Hepatocyte (in vitro differentiated cells): ENCODE results near the gene TYR.
"Not testable (repeated sequence)": the region's sequence is repeated elsewhere in the genome, so short reads cannot be mapped to it uniquely, and the experiment has no call there.

ENCODE experiments used
- EZH2 ChIP-seq: fragments of 200-600 bp; sonication (generic); IDR thresholded peaks from 2 replicates; pipeline ENCODE4 v1.6.1; 2016; ENCODE audit warnings: antibody characterized with exemption, mild to moderate bottlenecking, borderline replicate concordance
- TF ChIP-seq, protein P1 (sequence below): fragments of 200-600 bp; sonication (generic); IDR thresholded peaks from 2 replicates; pipeline ENCODE4 v1.5.1; 2016; ENCODE audit warnings: antibody characterized with exemption, mild to moderate bottlenecking; ENCODE audit not compliant: poor library complexity

DNA sequence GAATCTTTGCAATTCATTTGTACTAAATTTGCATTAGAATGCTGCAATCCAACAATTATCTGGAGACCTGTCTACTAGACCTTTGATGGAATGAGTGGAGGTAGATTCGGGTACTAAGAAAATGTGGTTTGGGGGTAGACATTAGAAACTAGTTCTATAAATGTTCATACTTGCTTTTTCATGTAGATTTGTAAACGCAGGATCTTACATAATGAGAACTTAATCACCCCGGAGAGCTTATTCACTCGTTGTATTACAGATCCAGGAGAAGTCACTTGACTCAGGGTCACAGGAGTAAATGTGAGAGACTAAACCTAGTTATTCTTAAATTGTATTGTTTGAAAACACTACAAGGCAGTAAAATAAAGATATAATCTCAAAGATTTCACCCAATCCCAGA, 154.3 kb downstream of the TYR start:
- TF ChIP-seq, protein P1, sequence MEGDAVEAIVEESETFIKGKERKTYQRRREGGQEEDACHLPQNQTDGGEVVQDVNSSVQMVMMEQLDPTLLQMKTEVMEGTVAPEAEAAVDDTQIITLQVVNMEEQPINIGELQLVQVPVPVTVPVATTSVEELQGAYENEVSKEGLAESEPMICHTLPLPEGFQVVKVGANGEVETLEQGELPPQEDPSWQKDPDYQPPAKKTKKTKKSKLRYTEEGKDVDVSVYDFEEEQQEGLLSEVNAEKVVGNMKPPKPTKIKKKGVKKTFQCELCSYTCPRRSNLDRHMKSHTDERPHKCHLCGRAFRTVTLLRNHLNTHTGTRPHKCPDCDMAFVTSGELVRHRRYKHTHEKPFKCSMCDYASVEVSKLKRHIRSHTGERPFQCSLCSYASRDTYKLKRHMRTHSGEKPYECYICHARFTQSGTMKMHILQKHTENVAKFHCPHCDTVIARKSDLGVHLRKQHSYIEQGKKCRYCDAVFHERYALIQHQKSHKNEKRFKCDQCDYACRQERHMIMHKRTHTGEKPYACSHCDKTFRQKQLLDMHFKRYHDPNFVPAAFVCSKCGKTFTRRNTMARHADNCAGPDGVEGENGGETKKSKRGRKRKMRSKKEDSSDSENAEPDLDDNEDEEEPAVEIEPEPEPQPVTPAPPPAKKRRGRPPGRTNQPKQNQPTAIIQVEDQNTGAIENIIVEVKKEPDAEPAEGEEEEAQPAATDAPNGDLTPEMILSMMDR, result not testable (repeated sequence)
- not testable (repeated sequence) for TF ChIP-seq EZH2
